Measurements from ENCODE around the gene PIK3R5.

- no peak for TF ChIP-seq GATA2 (IDR thresholded peaks at IDR 0.05; ENCODE audit: low read depth, low read length)
- TF ChIP-seq GATA3 (IDR thresholded peaks at IDR 0.05; ENCODE audit: low read depth, low read length): no peak
Measured at GRCh38 chr17:8887834-8888703, 77.4 kb downstream of the PIK3R5 start.

Data from SH-SY5Y (cell line).